GM19452 (cell line): Measurements from ENCODE around the gene EIF1AY.
A peak's percentile ranks its signal among the peaks of the same experiment; 100 is the strongest.
"Not testable (repeated sequence)": the region's sequence is repeated elsewhere in the genome, so short reads cannot be mapped to it uniquely, and the experiment has no call there.

Experiments
- ATAC-seq: cut with Tn5 transposase; IDR thresholded peaks from one replicate; pipeline ENCODE4 v1.9.1; 2021; ENCODE audit not compliant: unreplicated experiment

Gene EIF1AY

GRCh38 chrY:20575531-20576121 lies at the start of gene EIF1AY:
Gene EIF1AY (plus strand): TSS chrY:20575776. CDS start chrY:20575872, 96 bp downstream.
- ATAC-seq, result peak; percentile 92

GRCh38 chrY:20528435-20528834 lies 47.1 kb upstream of the EIF1AY start:
- no peak for ATAC-seq

GRCh38 chrY:20538186-20538585 lies 37.4 kb upstream of the EIF1AY start:
- ATAC-seq, result no peak

- ATAC-seq, result no peak
Observed at GRCh38 chrY:20538933-20539332, 36.6 kb upstream of the EIF1AY start.

- ATAC-seq, result no peak
Observed at GRCh38 chrY:20544451-20544960, 31.1 kb upstream of the EIF1AY start.

- ATAC-seq, result no peak
Observed at GRCh38 chrY:20546071-20546470, 29.5 kb upstream of the EIF1AY start.

- no peak for ATAC-seq
Observed at GRCh38 chrY:20549289-20549688, 26.3 kb upstream of the EIF1AY start.

- ATAC-seq, result no peak
Observed at GRCh38 chrY:20551840-20552239, 23.7 kb upstream of the EIF1AY start.

GRCh38 chrY:20552764-20553323 lies 22.7 kb upstream of the EIF1AY start:
- not testable (repeated sequence) for ATAC-seq

GRCh38 chrY:20555820-20556219 lies 19.8 kb upstream of the EIF1AY start:
- no peak for ATAC-seq

- no peak for ATAC-seq
Observed at GRCh38 chrY:20558677-20559076, 16.9 kb upstream of the EIF1AY start.

- ATAC-seq, result no peak
Observed at GRCh38 chrY:20559873-20560512, 15.6 kb upstream of the EIF1AY start.

GRCh38 chrY:20571306-20571705 lies 4.3 kb upstream of the EIF1AY start:
- no peak for ATAC-seq

GRCh38 chrY:20576506-20576905 lies 930 bp downstream of the EIF1AY start:
- ATAC-seq, result no peak

- ATAC-seq, result no peak
Observed at GRCh38 chrY:20578206-20578605, 2.6 kb downstream of the EIF1AY start.

GRCh38 chrY:20581687-20582086 lies 6.1 kb downstream of the EIF1AY start:
- no peak for ATAC-seq

- no peak for ATAC-seq
Observed at GRCh38 chrY:20586161-20586560, 10.6 kb downstream of the EIF1AY start.
